NCI-H2029 (cell line): ENCODE measurements around the gene ZNF407.

Source experiments
- DNase-seq: peaks from one replicate; lab custom pipeline; 2025; lab: John Stamatoyannopoulos, UW

ZNF407 gene

GRCh38 chr18:74631212-74631611, 33.5 kb downstream of the ZNF407 start:
- no peak for DNase-seq

DNA sequence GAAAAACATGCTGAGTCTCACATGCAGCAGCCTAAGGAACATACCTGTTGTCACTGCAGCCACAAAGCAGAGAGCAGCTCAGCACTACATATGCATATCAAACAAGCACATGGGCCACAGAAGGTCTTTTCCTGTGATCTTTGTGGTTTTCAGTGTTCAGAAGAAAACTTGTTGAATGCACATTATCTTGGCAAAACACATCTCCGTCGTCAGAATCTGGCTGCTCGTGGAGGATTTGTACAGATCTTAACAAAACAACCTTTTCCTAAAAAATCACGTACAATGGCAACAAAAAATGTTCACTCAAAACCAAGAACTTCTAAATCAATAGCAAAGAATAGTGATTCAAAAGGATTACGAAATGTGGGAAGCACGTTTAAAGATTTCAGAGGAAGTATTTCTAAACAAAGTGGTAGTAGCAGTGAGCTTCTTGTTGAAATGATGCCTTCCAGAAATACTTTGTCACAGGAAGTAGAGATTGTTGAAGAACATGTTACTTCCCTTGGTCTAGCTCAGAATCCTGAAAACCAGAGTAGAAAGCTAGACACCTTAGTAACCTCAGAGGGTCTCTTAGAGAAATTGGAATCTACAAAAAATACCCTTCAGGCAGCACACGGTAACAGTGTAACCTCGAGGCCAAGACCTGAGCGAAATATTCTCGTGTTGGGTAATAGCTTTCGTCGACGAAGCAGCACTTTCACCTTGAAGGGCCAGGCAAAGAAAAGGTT, 34.1 kb downstream of the ZNF407 start:
- no peak for DNase-seq

- DNase-seq = no peak
Observed at GRCh38 chr18:74632351-74632679, 34.6 kb downstream of the ZNF407 start.

- no peak for DNase-seq
Observed at GRCh38 chr18:74632856-74633255, 35.2 kb downstream of the ZNF407 start.

DNA sequence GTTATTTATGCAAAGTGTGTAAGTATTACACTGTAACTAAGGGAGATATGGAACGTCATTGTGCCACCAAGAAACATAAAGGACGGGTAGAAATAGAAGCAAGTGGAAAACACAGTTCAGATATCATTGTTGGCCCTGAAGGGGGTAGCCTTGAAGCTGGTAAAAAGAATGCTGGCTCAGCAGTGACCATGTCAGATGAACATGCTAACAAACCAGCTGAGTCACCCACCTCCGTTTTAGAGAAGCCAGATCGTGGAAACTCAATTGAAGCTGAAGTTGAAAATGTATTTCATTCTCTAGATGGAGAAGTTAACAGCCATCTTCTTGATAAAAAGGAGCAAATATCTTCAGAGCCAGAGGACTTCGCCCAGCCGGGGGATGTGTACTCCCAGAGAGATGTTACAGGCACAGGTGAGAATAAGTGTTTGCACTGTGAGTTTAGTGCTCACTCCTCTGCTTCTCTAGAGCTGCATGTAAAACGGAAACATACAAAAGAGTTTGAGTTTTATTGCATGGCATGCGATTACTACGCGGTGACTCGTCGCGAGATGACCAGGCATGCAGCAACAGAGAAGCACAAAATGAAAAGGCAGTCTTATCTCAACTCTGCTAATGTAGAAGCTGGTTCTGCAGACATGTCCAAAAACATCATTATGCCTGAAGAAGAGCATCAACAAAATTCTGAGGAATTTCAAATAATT, 36.1 kb downstream of the ZNF407 start:
- DNase-seq = no peak

GRCh38 chr18:74635224-74635975, 37.7 kb downstream of the ZNF407 start:
- peak; percentile 27 for DNase-seq

GRCh38 chr18:74637070-74637469, 39.4 kb downstream of the ZNF407 start:
- no peak for DNase-seq

- DNase-seq = no peak
Observed at GRCh38 chr18:74638210-74638609, 40.5 kb downstream of the ZNF407 start.

DNA sequence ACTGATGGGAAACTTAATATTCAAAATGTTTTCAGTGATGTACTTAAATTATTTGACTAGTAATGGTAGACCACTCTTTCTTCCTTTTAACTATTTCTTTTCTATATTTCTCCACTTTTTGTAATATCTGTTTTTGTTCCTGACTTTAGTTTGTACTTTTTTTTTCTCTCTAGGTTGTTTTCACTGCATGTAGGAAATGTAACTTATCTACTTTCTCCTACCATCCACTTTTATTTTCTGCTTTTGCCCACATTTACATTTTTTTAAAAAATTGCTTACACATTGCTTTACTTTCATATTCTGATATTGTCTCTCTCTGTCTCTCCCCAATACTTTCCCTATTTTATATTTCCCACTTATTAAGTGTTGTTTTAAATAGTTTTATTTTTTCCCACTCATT, 47.0 kb downstream of the ZNF407 start:
- DNase-seq = no peak

DNA sequence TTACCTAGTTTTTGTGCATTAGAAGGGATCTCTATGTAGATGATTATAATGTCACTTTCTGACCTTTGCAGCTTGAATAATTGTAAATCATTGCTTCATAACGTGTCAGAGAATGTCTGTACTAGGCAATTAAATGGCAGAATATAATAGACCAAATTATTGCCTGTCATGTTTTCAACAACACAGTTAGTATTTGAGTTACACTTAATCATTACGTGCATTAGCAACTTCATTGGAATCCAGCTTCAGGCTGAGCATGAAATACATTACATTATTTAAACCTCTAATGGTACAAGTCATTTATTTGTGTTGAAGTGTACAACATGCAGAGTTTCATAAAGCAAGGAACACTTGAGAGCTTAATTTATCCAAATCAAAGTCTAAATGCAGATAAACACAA, 48.0 kb downstream of the ZNF407 start:
- DNase-seq = no peak

DNA sequence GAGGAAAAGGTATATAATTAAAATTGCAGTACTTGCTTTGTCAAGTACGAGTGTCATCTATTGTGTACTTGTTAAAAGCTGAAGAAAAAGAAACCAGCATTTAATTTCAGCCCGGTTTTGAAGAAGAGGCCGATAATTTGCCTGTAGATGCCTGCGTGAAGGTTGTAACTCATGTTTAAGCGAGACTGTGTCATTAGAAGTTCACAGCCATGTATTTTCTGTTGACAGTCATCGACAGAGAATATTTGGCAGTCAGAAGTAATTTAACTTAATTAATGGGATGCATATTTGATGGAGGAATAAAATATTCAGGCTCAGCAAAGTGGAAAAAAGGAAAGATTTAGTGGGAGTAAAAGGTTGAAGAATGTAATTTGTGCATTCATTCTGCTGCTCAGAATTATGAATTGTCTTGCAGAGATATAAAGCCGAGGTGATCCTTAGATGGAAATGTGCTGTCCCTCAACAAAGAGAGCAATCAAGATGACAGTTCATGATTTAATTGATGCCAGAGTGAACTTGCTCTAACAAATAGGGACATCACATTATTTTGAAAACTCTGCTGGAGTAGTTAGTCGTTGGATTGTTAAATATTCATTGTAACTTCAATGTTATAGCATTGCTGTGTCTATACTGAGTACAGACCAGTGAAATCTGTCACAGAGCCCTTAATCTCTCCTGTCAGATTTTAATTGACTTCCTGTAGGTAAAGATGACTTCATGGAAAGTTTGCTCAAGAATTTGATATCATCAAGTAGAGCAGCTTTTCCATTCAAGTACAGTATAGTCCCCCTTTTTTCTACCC, 53.9 kb downstream of the ZNF407 start:
- no peak for DNase-seq

- no peak for DNase-seq
Observed at GRCh38 chr18:74652392-74652988, 54.8 kb downstream of the ZNF407 start.

DNA sequence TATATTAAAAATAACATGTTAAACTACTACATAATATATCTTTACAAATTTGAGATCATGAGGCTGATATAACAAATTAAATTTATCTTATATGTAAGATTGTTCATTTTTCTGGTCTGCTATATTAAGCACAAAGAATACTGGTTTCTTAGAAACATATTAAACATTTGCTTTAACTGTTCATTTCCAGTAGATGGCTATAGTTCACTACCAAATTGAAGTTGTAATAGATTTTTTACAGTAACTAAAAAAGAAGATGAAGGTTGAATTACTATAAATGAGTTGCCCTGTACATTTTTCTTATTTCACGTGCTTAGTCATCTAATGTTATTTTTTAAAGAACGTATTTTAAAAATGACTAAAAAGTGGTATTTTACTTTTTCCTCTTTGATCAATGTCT, 57.0 kb downstream of the ZNF407 start:
- DNase-seq = no peak

GRCh38 chr18:74661008-74661407, 63.3 kb downstream of the ZNF407 start:
- DNase-seq = no peak

DNA sequence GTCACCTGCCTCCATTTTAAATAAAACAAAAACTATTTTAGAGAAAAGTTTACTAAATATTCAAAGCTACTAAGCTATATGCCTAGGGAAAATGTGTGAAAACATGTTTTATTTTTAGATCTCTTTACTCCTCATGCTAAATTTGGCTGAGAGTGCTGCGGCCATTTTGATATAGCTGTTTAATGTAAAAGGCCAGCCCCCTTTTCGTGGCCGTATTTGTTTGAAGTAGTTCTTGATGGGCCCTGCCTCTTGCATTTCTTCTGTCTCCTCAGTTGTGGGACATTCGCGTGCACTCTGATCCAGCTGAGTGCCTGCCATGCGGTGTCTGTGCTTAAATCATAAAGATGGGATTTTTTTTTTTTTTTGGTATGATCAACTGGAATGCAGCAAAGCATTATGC, 64.0 kb downstream of the ZNF407 start:
- DNase-seq = no peak

- no peak for DNase-seq
Observed at GRCh38 chr18:74662622-74663021, 65.0 kb downstream of the ZNF407 start.

- no peak for DNase-seq
Observed at GRCh38 chr18:74665346-74665745, 67.7 kb downstream of the ZNF407 start.

DNA sequence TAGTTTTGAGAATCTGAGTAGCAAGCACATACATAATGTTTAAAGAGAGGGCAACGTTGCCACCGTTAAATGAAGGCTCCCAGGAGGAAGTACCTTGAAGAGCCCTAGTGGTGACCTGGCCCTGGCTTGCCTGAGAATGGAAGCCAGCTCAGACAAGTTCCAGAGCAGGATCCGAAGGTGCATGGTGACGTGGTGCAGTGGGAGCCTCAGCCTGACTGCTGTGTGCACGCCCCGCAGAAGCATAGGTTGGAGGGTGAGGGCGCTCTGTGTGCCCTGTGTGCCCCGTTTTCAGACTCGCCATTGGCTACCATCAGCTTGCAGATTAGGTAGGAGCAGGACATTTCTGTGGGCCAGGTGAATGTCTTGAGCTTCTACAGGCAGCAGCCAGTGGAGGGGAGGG, 68.2 kb downstream of the ZNF407 start:
- no peak for DNase-seq

DNA sequence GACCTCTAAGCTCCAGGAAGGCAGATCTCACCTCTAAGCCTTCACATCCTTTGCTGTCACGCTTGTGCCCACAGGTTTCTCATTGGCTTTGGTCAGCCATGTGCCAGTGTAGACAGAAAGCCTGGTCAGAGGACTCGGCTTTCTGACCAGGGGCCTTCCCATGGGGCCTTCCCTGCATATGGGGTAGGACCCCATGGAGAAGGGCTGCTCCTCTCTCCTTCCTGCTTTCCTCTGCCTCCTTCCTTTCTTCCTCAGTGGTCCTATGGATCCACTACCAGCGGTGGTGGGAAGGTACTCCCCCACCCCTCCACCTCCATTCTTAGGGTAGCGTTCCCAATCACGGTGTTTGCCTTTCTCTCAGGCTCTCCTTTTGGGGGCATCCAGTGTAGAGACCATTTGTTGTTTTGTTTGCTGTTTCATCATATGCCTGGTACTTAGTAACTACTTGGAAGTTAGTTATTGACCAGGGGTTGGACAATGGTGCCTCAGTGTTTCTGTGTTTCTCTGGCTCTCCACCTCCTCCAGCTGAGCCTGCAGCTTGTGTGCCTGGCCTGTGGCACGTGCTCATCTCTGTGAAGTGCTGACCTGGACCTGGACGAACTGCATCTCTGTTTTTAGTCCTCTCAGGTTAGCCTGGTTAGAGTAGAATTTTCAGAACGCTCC, 71.6 kb downstream of the ZNF407 start:
- no peak for DNase-seq

GRCh38 chr18:74672371-74672770, 74.7 kb downstream of the ZNF407 start:
- DNase-seq = no peak

GRCh38 chr18:74674487-74674886, 76.8 kb downstream of the ZNF407 start:
- no peak for DNase-seq
